ENCODE results near the gene ROMO1.

The ROMO1 gene

GRCh38 chr20:35730583-35731468 is 31.6 kb downstream of the ROMO1 start:
- no peaks in the 10 kb centered on the region for H3K9me3 ChIP-seq (ENCODE audit: severe bottlenecking)
- H3K4me3 ChIP-seq (ENCODE audit: low read depth, low read length) = no peak overlapping the region
- no peak for DNase-seq
- peaks cover 100% of the 10 kb centered on the region for H3K36me3 ChIP-seq
- no peaks in the 10 kb centered on the region for H3K27me3 ChIP-seq (ENCODE audit: insufficient read depth, low read depth, severe bottlenecking)
- H3K27ac ChIP-seq = no peak overlapping the region
- TF ChIP-seq CTCF (IDR thresholded peaks at IDR 0.05; ENCODE audit: low read depth, low read length) = no peak

- Histone ChIP-seq H3K9me3 (ENCODE audit: severe bottlenecking) (no peaks in the 10 kb centered on the region), H3K27me3 (ENCODE audit: insufficient read depth, low read depth, severe bottlenecking) (no peaks in the 10 kb centered on the region), H3K4me3 (ENCODE audit: low read depth, low read length) (no peak overlapping the region), H3K36me3 (peaks cover 100% of the 10 kb centered on the region), H3K27ac (no peak overlapping the region)
- no peak for TF ChIP-seq CTCF (IDR thresholded peaks at IDR 0.05; ENCODE audit: low read depth, low read length)
- no peak for DNase-seq
Observed at GRCh38 chr20:35731469-35731788, 32.2 kb downstream of the ROMO1 start.

DNA sequence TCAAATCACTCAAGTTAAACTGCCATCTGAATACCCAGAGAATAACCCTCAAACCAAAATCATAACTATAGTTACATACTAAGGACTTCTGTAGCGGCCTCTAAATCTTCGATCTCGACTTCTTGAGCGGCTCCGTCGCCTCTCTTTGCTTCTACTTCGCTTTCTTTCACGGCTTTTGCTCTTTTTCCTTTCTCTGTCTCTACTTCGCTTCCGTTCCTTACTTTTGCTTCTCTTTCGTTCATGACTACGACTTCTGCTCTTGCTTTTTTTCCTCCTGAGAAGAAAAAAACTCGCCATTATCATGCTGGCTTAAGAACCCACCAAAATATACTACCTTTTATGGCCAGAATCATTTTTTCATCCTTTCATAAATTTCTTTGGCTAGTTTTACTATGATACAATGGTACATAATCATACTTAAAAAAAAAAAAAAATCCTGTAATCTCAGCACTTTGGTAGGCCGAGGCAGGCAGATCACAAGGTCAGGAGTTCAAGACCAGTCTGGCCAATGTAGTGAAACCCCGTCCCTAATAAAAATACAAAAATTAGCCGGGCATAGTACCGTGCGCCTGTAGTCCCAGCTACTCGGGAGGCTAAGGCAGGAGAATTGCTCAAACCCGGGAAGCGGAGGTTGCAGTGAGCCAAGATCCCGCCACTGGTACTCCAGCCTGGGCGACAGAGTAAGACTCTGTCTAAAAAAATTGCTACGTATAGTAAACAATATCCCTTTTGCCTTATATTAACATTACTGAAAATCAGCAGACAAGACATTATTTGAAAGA is 32.8 kb downstream of the ROMO1 start:
- no peak for TF ChIP-seq CTCF (IDR thresholded peaks at IDR 0.05; ENCODE audit: low read depth, low read length)
- no peak for DNase-seq
- Histone ChIP-seq H3K9me3 (ENCODE audit: severe bottlenecking) (no peaks in the 10 kb centered on the region), H3K27me3 (ENCODE audit: insufficient read depth, low read depth, severe bottlenecking) (no peaks in the 10 kb centered on the region), H3K36me3 (peaks cover 100% of the 10 kb centered on the region), H3K4me3 (ENCODE audit: low read depth, low read length) (no peak overlapping the region), H3K27ac (no peak overlapping the region)

DNA sequence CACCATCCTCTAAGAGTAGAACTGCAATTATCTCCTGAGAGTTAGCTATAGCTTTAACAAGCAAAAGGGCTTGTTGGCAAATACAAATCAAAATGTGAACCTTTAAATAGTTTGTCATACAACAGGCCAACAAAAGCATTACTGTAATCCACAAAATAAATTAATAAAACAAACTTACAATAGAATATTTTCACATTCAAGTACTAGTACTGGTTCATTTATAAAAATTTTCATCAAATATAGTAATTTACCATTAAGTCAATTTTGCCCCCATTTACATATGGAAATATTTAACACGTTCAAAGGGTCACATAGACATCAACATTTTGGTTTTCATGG is 33.4 kb downstream of the ROMO1 start:
- H3K36me3 ChIP-seq = peaks cover 100% of the 10 kb centered on the region

GRCh38 chr20:35734374-35734773 is 35.2 kb downstream of the ROMO1 start:
- H3K27ac ChIP-seq = no peak overlapping the region
- H3K9me3 ChIP-seq (ENCODE audit: severe bottlenecking) = no peaks in the 10 kb centered on the region
- H3K4me3 ChIP-seq (ENCODE audit: low read depth, low read length) = no peak overlapping the region
- peaks cover 100% of the 10 kb centered on the region for H3K36me3 ChIP-seq
- H3K27me3 ChIP-seq (ENCODE audit: insufficient read depth, low read depth, severe bottlenecking) = no peaks in the 10 kb centered on the region
- TF ChIP-seq CTCF (IDR thresholded peaks at IDR 0.05; ENCODE audit: low read depth, low read length) = no peak
- DNase-seq = no peak

More for the DNA sequence above, 33.4 kb downstream of the ROMO1 start:
- Histone ChIP-seq H3K27me3 (ENCODE audit: insufficient read depth, low read depth, severe bottlenecking) (no peaks in the 10 kb centered on the region), H3K4me3 (ENCODE audit: low read depth, low read length) (no peak overlapping the region), H3K9me3 (ENCODE audit: severe bottlenecking) (no peaks in the 10 kb centered on the region), H3K27ac (no peak overlapping the region)
- DNase-seq = no peak
- TF ChIP-seq CTCF (IDR thresholded peaks at IDR 0.05; ENCODE audit: low read depth, low read length) = no peak

Measured in WERI-Rb-1 (cell line).